Thyroid gland (tissue), 4 donors: Measurements from ENCODE around the gene ACMSD. TPM values are rescaled to one million over a fixed set of nuclear protein-coding genes. Genes with fewer than 3 reads are reported as not detected.

Source experiments
- DNase-seq, 2 donors: peaks; one replicate each; pipeline ENCODE4 v3.0.0-alpha.2; 2019
- H3K27ac ChIP-seq, 3 donors: fragments of 200-600 bp; sonication (generic); 1 replicate in 2 of 3; 2 replicates in 1 of 3; pipeline ENCODE4 v1.5.1; 2016 to 2019; ENCODE audit warnings: mild to moderate bottlenecking in 1 of 3, moderate library complexity in 1 of 3
- H3K27me3 ChIP-seq: fragments of 200-600 bp; sonication (generic); one replicate; pipeline ENCODE4 v1.5.1; 2019
- H3K36me3 ChIP-seq, 2 donors: fragments of 200-600 bp; sonication (generic); one replicate each; pipeline ENCODE4 v1.5.1; 2016 to 2019
- H3K4me1 ChIP-seq, 2 donors: fragments of 200-600 bp; sonication (generic); one replicate each; pipeline ENCODE4 v1.5.1; 2017 to 2019
- H3K4me3 ChIP-seq, 3 donors: fragments of 200-600 bp; sonication (generic); replicated peaks in 1 of 3; 1 replicate in 2 of 3; 2 replicates in 1 of 3; pipeline ENCODE4 v1.5.1; 2016; ENCODE audit warnings: mild to moderate bottlenecking in 1 of 3
- H3K9me3 ChIP-seq: fragments of 200-600 bp; sonication (generic); one replicate; pipeline ENCODE4 v1.5.1; 2017
- CTCF ChIP-seq, 6 experiments: fragments of 200-600 bp in 3 of 6; fragments of 450-650 bp in 3 of 6; sonication (generic) in 3 of 6; IDR thresholded peaks; one replicate each; pipeline ENCODE4 v1.5.1; 2016 to 2019; ENCODE audit warnings: antibody characterized with exemption in 6 of 6, mild to moderate bottlenecking in 2 of 6, inconsistent platforms in 1 of 6, moderate library complexity in 1 of 6
- POLR2A ChIP-seq, 2 donors: fragments of 450-650 bp; IDR thresholded peaks; one replicate each; pipeline ENCODE4 v1.6.1; 2017; ENCODE audit warnings: antibody characterized with exemption in 2 of 2, mild to moderate bottlenecking in 2 of 2, moderate library complexity in 1 of 2
- WGBS, 2 donors: methylation state at CpG; one replicate each; pipeline ENCODE4 v1.1.5; 2017; 5-methylcytosine and 5-hydroxymethylcytosine counted together
- intact Hi-C: fragments of 100-400 bp; cut with DNase I; formaldehyde crosslinking; loops from one replicate; pipeline ENCODE4 v1.15.1; 2023
- total RNA-seq, 4 donors: library from RNA; depleted of rRNA; stranded (reverse); fragments of >200 nt; gene quantifications; one replicate each; pipeline ENCODE4 v1.2.3, GENCODE V29; 2016

ACMSD gene
- total RNA-seq, 4 donors from 2014 or later = 1.4 TPM; not detected in 3

- peaks cover 17 to 29% of the 10 kb centered on the region in 2 donors for H3K4me1 ChIP-seq
- H3K9me3 ChIP-seq = no peaks in the 10 kb centered on the region
- peak; percentile 57 to 63 for DNase-seq
- WGBS, 2 donors = 17 to 21% methylated on average over 2 of the region's 2 CpGs
- H3K36me3 ChIP-seq = no peaks in the 10 kb centered on the region
- H3K4me3 ChIP-seq = no peak overlapping the region
- peak overlapping the region; percentile 57 to 70 (median 64) for H3K27ac ChIP-seq
- TF ChIP-seq CTCF (IDR thresholded peaks at IDR 0.05) = no peak
- no peak for TF ChIP-seq POLR2A (IDR thresholded peaks at IDR 0.05)
- H3K27me3 ChIP-seq = no peaks in the 10 kb centered on the region
- intact Hi-C loops = loop anchor here (10.0 kb wide), 1 partner anchor 68 kb away; no protein-coding TSS in a partner anchor
Observed at GRCh38 chr2:134836986-134837385, 1.4 kb upstream of the ACMSD start.

DNA sequence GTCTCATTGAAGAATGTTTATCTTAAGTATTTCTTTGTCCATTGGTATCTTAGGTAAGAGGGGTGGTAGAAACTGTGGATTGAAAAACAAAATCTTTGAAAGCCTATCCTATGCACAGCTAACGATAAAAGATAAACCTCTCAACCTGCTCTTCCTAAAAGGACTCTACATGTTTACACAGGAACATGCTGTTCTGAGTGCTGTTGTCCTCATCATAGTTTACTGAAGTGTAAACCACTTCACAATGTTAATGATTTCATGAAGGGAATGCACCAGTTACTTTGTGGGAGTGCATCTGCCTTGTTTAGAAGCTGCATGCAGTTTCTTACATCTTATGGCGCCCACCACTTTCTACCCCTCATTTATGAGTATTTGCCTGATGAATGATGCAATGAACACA, 1.2 kb downstream of the ACMSD start:
- Histone ChIP-seq H3K27me3 (no peaks in the 10 kb centered on the region), H3K27ac (no peak overlapping the region), H3K9me3 (no peaks in the 10 kb centered on the region), H3K36me3 (no peaks in the 10 kb centered on the region), H3K4me1 (peaks cover 17 to 43% of the 10 kb centered on the region in 2 donors), H3K4me3 (no peak overlapping the region)
- 63 to 68% methylated on average over 2 of the region's 2 CpGs for WGBS, 2 donors
- no peak for TF ChIP-seq POLR2A (IDR thresholded peaks at IDR 0.05)
- TF ChIP-seq CTCF (IDR thresholded peaks at IDR 0.05) = no peak
- intact Hi-C loops = loop anchor here (10.0 kb wide), 1 partner anchor 65 kb away; no protein-coding TSS in a partner anchor
- DNase-seq = no peak

DNA sequence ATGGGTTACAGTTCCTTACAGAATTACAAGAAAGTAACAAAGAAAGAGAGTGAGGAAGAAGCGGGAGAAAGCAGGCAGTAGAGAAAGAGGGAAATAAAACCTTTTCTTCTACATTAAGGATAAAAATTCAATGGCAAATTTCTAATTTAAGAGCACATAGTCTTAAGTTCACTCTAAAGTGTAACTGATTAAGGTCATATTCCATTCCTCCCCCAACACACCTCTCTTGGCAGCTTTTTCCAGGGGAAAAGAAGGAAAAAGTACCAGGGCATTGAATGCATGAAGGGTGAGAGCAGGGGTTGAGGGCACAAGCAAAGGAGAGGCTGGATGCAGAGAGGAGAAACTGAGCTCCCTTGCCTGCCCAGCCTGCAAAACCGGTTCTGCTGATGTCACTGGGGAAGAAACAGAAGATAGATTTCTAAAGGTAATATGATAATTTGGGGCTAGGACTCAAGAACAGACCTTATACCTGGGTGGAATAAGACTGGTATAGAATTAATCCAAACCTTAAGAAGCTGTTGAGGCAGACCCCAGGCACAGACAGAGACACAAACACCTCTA, 4.6 kb downstream of the ACMSD start:
- Histone ChIP-seq H3K4me3 (no peak overlapping the region), H3K27ac (peak overlapping the region in 2 of 3 donors; percentile 12 to 14), H3K9me3 (no peaks in the 10 kb centered on the region), H3K4me1 (peaks cover 16 to 30% of the 10 kb centered on the region in 2 donors), H3K36me3 (no peaks in the 10 kb centered on the region), H3K27me3 (no peaks in the 10 kb centered on the region)
- intact Hi-C loops = no loop called here
- 72 to 79% methylated on average over 2 of the region's 2 CpGs for WGBS, 2 donors
- DNase-seq = peak; percentile 39 to 47
- no peak for TF ChIP-seq POLR2A (IDR thresholded peaks at IDR 0.05)
- no peak for TF ChIP-seq CTCF (IDR thresholded peaks at IDR 0.05)

DNA sequence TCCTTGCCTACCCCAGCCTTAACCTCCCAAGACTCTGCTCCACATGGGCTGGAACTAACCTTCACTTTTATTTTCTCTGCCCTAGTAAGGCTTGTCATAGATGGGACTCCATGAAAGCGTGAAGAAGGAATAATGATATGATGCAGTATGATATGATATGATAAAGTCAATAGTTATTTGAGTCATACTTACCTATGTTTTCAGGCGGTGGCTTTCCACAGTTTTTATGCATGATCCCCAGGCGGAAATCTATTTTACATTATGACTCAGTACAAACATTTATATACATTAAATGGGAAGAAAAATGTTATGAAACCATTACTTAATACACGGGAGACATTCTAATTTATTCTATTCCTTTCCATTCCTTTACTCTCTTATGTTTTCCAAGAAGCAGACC, 5.6 kb downstream of the ACMSD start:
- Histone ChIP-seq H3K27ac (no peak overlapping the region), H3K4me3 (no peak overlapping the region), H3K36me3 (no peaks in the 10 kb centered on the region), H3K9me3 (no peaks in the 10 kb centered on the region), H3K4me1 (peaks cover 6 to 21% of the 10 kb centered on the region in 2 donors), H3K27me3 (no peaks in the 10 kb centered on the region)
- no peak for DNase-seq
- 89 to 90% methylated on average over 4 of the region's 4 CpGs for WGBS, 2 donors
- TF ChIP-seq CTCF (IDR thresholded peaks at IDR 0.05) (no peak), POLR2A (IDR thresholded peaks at IDR 0.05) (no peak)
- intact Hi-C loops = no loop called here

DNA sequence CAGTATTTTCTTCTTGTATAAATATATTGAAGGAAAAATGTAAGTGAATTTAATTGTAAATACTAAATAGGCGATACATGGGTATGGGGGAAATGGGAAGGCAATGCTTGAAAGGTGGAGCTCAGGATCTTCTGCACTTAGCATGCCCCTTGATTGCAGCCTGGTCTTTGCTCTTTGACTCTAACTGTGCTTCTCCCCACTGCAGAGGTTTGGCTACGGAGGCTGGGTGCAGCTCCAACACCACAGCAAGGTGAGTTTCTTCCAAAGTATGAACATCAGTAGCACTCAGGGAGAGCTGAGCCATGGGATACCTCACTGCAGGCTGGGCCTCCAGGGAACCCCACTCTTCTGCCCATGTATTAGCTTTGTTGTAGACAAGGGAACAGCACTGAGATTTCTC, 6.6 kb downstream of the ACMSD start:
- TF ChIP-seq POLR2A (IDR thresholded peaks at IDR 0.05) (no peak), CTCF (IDR thresholded peaks at IDR 0.05) (no peak)
- intact Hi-C loops = no loop called here
- H3K4me1 ChIP-seq = peaks cover 0 to 18% of the 10 kb centered on the region in 2 donors
- no peak overlapping the region for H3K27ac ChIP-seq
- WGBS, 2 donors = 85 to 93% methylated on average over 2 of the region's 2 CpGs
- no peaks in the 10 kb centered on the region for H3K27me3 ChIP-seq
- no peaks in the 10 kb centered on the region for H3K36me3 ChIP-seq
- no peak overlapping the region for H3K4me3 ChIP-seq
- no peaks in the 10 kb centered on the region for H3K9me3 ChIP-seq
- DNase-seq = no peak
